A549 (cell line): ENCODE results near the gene SUN2.

Experiments used
- CTCF ChIP-seq: fragments of >200 bp; sonication (Bioruptor Twin); formaldehyde crosslinking; IDR thresholded peaks from 3 replicates; pipeline ENCODE4 v1.5.1; 2016
- RAD21 ChIP-seq, 2 experiments: fragments of >200 bp in 1 of 2; sonication (Bioruptor Twin) in 1 of 2; formaldehyde crosslinking in 1 of 2; IDR thresholded peaks in 1 of 2; conservative IDR thresholded peaks in 1 of 2; 2 replicates in 1 of 2; 3 replicates in 1 of 2; pipeline ENCODE4 v1.6.1; 2012 to 2018; ENCODE audit warnings: inconsistent platforms in 1 of 2
- SMC3 ChIP-seq: fragments of >200 bp; sonication (Bioruptor Twin); formaldehyde crosslinking; IDR thresholded peaks from 3 replicates; pipeline ENCODE4 v1.6.1; 2018; ENCODE audit warnings: inconsistent platforms

- TF ChIP-seq CTCF (no peak), RAD21 (conservative IDR thresholded peaks at IDR 0.05 in 1 of 2, IDR thresholded peaks at IDR 0.05 in 1 of 2) (no peak), SMC3 (no peak)
Observed at GRCh38 chr22:38689651-38690050, 66.1 kb downstream of the SUN2 start.
